ENCODE measurements around the gene JPH3. TPM values are rescaled to one million over a fixed set of nuclear protein-coding genes. Genes with fewer than 3 reads are reported as not detected.

Gene JPH3
- total RNA-seq: 10 to 100 TPM; 12.6 to 28.9 TPM
- polyA plus RNA-seq (ENCODE audit: insufficient read length in 2 of 2): 10 to 100 TPM; 79.1 to 79.7 TPM
- long read RNA-seq, donor 1, transcript JPH3-201 (5 exons, 3,985 nt): major isoform, 16 of 25 reads
- long read RNA-seq, donor 1, partial matches to known transcripts: 8 of 25 reads
- long read RNA-seq, donor 1, other reads (novel, unspliced or antisense): 0 of 25 reads
- long read RNA-seq, donor 2, partial matches to known transcripts: 0 of 4 reads
- long read RNA-seq, donor 2, other reads (novel, unspliced or antisense): 0 of 4 reads
- long read RNA-seq, donor 3, transcript JPH3-201 (5 exons, 3,985 nt): major isoform, 9 of 9 reads
- long read RNA-seq, donor 3, partial matches to known transcripts: 0 of 9 reads
- long read RNA-seq, donor 3, other reads (novel, unspliced or antisense): 0 of 9 reads
- long read RNA-seq, donor 4: 0 reads

GRCh38 chr16:87602001-87602775 lies at the start of gene JPH3:
Gene JPH3 (plus strand): TSS chr16:87602508. CDS start chr16:87603147, 639 bp downstream.
- peak in 2 of 6 donors; percentile 84 to 86 for DNase-seq (ENCODE audit: low read depth in 4 of 6, low spot score in 6 of 6)
- H3K27ac ChIP-seq (ENCODE audit: low read depth, low read length): no peak within 1 kb of the TSS
- peaks cover 51% of the 10 kb centered on the region for H3K4me1 ChIP-seq (ENCODE audit: control insufficient read depth, insufficient read depth, low read length)
- WGBS (ENCODE audit: insufficient coverage): under 1% methylated on average over 114 of the region's 122 CpGs
- H3K36me3 ChIP-seq (ENCODE audit: control insufficient read depth, insufficient read depth, low read length): peaks cover 9% of the 10 kb centered on the region
- H3K9me3 ChIP-seq (ENCODE audit: control insufficient read depth, insufficient read depth, low read length): no peaks in the 10 kb centered on the region
- H3K27me3 ChIP-seq (ENCODE audit: control insufficient read depth, insufficient read depth, low read length): peaks cover 41% of the 10 kb centered on the region
- H3K4me3 ChIP-seq (ENCODE audit: low read depth, low read length): peak within 1 kb of the TSS; percentile 48

GRCh38 chr16:87552772-87553573 lies 49.3 kb upstream of the JPH3 start:
- 85% methylated on average over 17 of the region's 18 CpGs for WGBS (ENCODE audit: insufficient coverage)
- no peaks in the 10 kb centered on the region for H3K36me3 ChIP-seq (ENCODE audit: control insufficient read depth, insufficient read depth, low read length)
- H3K9me3 ChIP-seq (ENCODE audit: control insufficient read depth, insufficient read depth, low read length): no peaks in the 10 kb centered on the region
- no peak overlapping the region for H3K27ac ChIP-seq (ENCODE audit: low read depth, low read length)
- no peak for DNase-seq (ENCODE audit: low read depth in 4 of 6, low spot score in 6 of 6)
- no peaks in the 10 kb centered on the region for H3K27me3 ChIP-seq (ENCODE audit: control insufficient read depth, insufficient read depth, low read length)
- H3K4me3 ChIP-seq (ENCODE audit: low read depth, low read length): no peak overlapping the region
- H3K4me1 ChIP-seq (ENCODE audit: control insufficient read depth, insufficient read depth, low read length): peaks cover 9% of the 10 kb centered on the region

GRCh38 chr16:87554754-87555427 lies 47.4 kb upstream of the JPH3 start:
- 88% methylated on average over 21 of the region's 22 CpGs for WGBS (ENCODE audit: insufficient coverage)
- Histone ChIP-seq H3K27me3 (ENCODE audit: control insufficient read depth, insufficient read depth, low read length) (no peaks in the 10 kb centered on the region), H3K4me1 (ENCODE audit: control insufficient read depth, insufficient read depth, low read length) (peaks cover 8% of the 10 kb centered on the region), H3K27ac (ENCODE audit: low read depth, low read length) (no peak overlapping the region), H3K4me3 (ENCODE audit: low read depth, low read length) (no peak overlapping the region), H3K9me3 (ENCODE audit: control insufficient read depth, insufficient read depth, low read length) (no peaks in the 10 kb centered on the region), H3K36me3 (ENCODE audit: control insufficient read depth, insufficient read depth, low read length) (no peaks in the 10 kb centered on the region)
- DNase-seq (ENCODE audit: low read depth in 4 of 6, low spot score in 6 of 6): no peak

GRCh38 chr16:87555647-87556046 lies 46.7 kb upstream of the JPH3 start:
- H3K9me3 ChIP-seq (ENCODE audit: control insufficient read depth, insufficient read depth, low read length): no peaks in the 10 kb centered on the region
- DNase-seq (ENCODE audit: low read depth in 4 of 6, low spot score in 6 of 6): no peak
- H3K4me3 ChIP-seq (ENCODE audit: low read depth, low read length): no peak overlapping the region
- H3K27ac ChIP-seq (ENCODE audit: low read depth, low read length): no peak overlapping the region
- WGBS (ENCODE audit: insufficient coverage): 85% methylated on average over 7 of the region's 17 CpGs
- peaks cover 10% of the 10 kb centered on the region for H3K4me1 ChIP-seq (ENCODE audit: control insufficient read depth, insufficient read depth, low read length)
- H3K27me3 ChIP-seq (ENCODE audit: control insufficient read depth, insufficient read depth, low read length): no peaks in the 10 kb centered on the region
- H3K36me3 ChIP-seq (ENCODE audit: control insufficient read depth, insufficient read depth, low read length): no peaks in the 10 kb centered on the region

GRCh38 chr16:87556941-87557459 lies 45.3 kb upstream of the JPH3 start:
- 50% methylated on average over 7 of the region's 7 CpGs for WGBS (ENCODE audit: insufficient coverage)
- H3K27me3 ChIP-seq (ENCODE audit: control insufficient read depth, insufficient read depth, low read length): no peaks in the 10 kb centered on the region
- DNase-seq (ENCODE audit: low read depth in 4 of 6, low spot score in 6 of 6): no peak
- H3K4me1 ChIP-seq (ENCODE audit: control insufficient read depth, insufficient read depth, low read length): peaks cover 10% of the 10 kb centered on the region
- no peak overlapping the region for H3K4me3 ChIP-seq (ENCODE audit: low read depth, low read length)
- H3K36me3 ChIP-seq (ENCODE audit: control insufficient read depth, insufficient read depth, low read length): no peaks in the 10 kb centered on the region
- H3K9me3 ChIP-seq (ENCODE audit: control insufficient read depth, insufficient read depth, low read length): no peaks in the 10 kb centered on the region
- H3K27ac ChIP-seq (ENCODE audit: low read depth, low read length): no peak overlapping the region

GRCh38 chr16:87558682-87559081 lies 43.6 kb upstream of the JPH3 start:
- H3K4me3 ChIP-seq (ENCODE audit: low read depth, low read length): no peak overlapping the region
- no peaks in the 10 kb centered on the region for H3K27me3 ChIP-seq (ENCODE audit: control insufficient read depth, insufficient read depth, low read length)
- no peaks in the 10 kb centered on the region for H3K9me3 ChIP-seq (ENCODE audit: control insufficient read depth, insufficient read depth, low read length)
- H3K27ac ChIP-seq (ENCODE audit: low read depth, low read length): no peak overlapping the region
- no peak for DNase-seq (ENCODE audit: low read depth in 4 of 6, low spot score in 6 of 6)
- H3K36me3 ChIP-seq (ENCODE audit: control insufficient read depth, insufficient read depth, low read length): no peaks in the 10 kb centered on the region
- 89% methylated on average over 3 of the region's 3 CpGs for WGBS (ENCODE audit: insufficient coverage)
- H3K4me1 ChIP-seq (ENCODE audit: control insufficient read depth, insufficient read depth, low read length): peaks cover 10% of the 10 kb centered on the region

GRCh38 chr16:87559945-87560344 lies 42.4 kb upstream of the JPH3 start:
- peak in 2 of 6 donors; percentile 61 to 72 for DNase-seq (ENCODE audit: low read depth in 4 of 6, low spot score in 6 of 6)
- Histone ChIP-seq H3K27ac (ENCODE audit: low read depth, low read length) (no peak overlapping the region), H3K9me3 (ENCODE audit: control insufficient read depth, insufficient read depth, low read length) (no peaks in the 10 kb centered on the region), H3K27me3 (ENCODE audit: control insufficient read depth, insufficient read depth, low read length) (no peaks in the 10 kb centered on the region), H3K36me3 (ENCODE audit: control insufficient read depth, insufficient read depth, low read length) (no peaks in the 10 kb centered on the region), H3K4me3 (ENCODE audit: low read depth, low read length) (no peak overlapping the region), H3K4me1 (ENCODE audit: control insufficient read depth, insufficient read depth, low read length) (peaks cover 10% of the 10 kb centered on the region)
- WGBS (ENCODE audit: insufficient coverage): 30% methylated on average over 16 of the region's 17 CpGs

- DNase-seq (ENCODE audit: low read depth in 4 of 6, low spot score in 6 of 6): no peak
- Histone ChIP-seq H3K4me3 (ENCODE audit: low read depth, low read length) (no peak overlapping the region), H3K9me3 (ENCODE audit: control insufficient read depth, insufficient read depth, low read length) (no peaks in the 10 kb centered on the region), H3K27me3 (ENCODE audit: control insufficient read depth, insufficient read depth, low read length) (no peaks in the 10 kb centered on the region), H3K27ac (ENCODE audit: low read depth, low read length) (no peak overlapping the region), H3K36me3 (ENCODE audit: control insufficient read depth, insufficient read depth, low read length) (no peaks in the 10 kb centered on the region), H3K4me1 (ENCODE audit: control insufficient read depth, insufficient read depth, low read length) (peaks cover 10% of the 10 kb centered on the region)
- 77% methylated on average over 12 of the region's 12 CpGs for WGBS (ENCODE audit: insufficient coverage)
Observed at GRCh38 chr16:87560428-87561199, 41.7 kb upstream of the JPH3 start.

All from spinal cord (tissue), 10 donors.